Right hindlimb (tissue), 1 donor: Measurements from ENCODE around the gene GSN.
"Not testable (repeated sequence)": the region's sequence is repeated elsewhere in the genome, so short reads cannot be mapped to it uniquely, and the experiment has no call there.

Source experiments
- DNase-seq: peaks from one replicate; pipeline ENCODE4 v3.0.0-alpha.2; 2018

GSN gene

DNA sequence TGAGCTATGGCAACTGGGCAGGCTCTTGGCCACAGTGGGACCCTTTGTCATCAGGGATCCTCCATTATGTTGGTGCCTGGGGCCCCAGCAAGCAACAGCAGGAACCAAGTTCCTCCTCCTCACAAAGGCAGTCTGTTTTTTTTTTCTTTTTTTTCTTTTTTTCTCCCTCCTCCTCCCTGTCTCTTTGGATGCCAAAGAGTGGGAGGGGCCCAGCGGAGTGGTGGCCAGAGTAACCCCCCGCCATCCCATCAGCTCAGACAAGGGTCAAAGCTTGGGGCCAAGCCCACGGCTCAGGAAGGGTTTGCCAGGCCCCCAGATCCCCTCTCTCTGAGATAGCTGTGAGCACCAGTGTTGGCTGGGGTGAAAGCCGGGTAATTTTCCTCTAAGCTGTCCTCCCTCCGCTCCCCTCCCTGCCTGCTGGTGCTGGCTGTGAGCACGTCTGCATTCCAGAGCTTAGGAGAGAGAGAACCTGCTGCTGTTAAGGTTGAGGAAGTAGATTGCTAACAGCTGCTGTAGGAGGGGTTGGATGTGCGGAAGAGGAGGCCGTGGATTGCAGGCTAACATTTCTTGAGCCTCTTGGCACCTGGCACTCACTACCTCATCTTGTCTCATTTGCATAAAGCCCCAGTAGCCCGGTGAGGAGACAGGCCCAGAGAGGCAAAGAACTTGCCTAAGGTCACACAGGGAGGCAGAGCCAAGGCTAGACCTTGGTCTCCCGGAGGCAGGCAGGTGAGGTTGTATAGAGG, 21.2 kb downstream of the GSN start:
- peak; percentile 80 for DNase-seq

DNA sequence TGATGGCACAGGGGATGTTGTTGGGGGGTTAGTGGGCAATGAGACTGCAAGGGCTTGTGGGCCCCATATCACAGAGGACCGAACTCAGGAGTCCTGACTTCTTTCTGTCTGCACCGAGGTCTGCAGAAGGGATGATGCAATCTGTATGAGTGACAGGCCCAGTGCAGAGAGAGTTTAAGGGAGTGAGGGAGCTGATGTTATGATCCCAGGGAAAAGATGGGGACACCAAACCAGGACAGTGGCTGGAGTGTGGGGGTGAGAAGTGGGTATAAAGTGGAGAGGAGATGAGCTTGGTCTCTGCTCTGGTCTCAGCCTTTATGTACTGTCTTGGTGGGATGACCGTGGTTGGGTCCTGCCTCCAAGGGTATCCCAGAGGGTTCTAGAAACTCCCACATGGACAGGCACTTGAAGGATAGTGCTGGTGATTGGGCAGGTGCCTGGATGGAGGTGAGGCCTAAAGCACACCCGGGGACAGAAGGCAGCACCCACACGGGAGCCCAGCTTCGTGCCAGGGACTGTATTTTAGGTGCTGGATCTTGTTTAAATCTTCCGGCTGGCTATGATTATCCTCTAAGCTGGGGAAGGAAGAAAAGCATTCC, 21.9 kb downstream of the GSN start:
- no peak for DNase-seq

DNA sequence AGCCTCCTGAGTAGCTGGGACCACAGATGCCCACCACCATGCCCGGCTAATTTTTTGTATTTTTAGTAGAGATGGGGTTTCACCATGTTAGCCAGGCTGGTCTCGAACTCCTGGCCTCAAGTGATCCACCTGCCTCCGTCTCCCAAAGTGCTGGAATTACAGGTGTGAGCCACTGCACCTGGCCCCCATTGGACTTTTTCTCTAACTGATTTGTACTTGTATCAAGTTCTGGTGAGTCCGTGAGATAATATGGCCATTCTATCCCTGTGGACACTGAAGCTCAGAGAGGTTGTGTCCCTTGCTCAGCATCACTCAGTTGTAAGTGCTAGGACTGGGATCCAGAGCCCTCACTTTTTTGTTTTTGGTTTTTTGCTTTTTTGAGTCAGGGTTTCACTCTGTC, 23.6 kb downstream of the GSN start:
- not testable (repeated sequence) for DNase-seq

- peak; percentile 9 for DNase-seq
These were observed 24.1 kb downstream of the GSN start for GRCh38 chr9:121292051-121292450.

DNA sequence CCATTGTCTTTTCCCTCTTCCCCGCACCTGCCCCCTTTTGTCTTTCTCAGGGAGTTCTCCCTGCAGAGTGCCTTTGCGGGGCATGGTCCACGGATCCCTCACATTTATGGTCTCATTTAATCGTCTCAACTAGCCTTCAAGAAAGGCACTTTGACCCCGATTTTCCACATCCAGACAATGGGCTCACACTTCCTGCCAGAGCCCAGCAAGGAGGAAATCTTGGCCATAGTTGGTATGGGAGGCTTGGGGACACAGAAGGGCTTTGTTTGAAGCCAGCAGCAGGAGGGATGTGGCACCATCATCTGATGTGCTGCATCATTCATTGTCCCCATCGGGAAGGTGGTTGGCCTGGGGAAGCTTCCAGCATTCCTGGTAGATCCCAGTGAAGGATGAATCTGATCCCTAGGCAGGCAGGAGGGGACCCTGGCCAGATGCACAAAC, 24.9 kb downstream of the GSN start:
- peak; percentile 12 for DNase-seq

GRCh38 chr9:121294151-121294743, 26.3 kb downstream of the GSN start:
- DNase-seq: peak; percentile 34

DNA sequence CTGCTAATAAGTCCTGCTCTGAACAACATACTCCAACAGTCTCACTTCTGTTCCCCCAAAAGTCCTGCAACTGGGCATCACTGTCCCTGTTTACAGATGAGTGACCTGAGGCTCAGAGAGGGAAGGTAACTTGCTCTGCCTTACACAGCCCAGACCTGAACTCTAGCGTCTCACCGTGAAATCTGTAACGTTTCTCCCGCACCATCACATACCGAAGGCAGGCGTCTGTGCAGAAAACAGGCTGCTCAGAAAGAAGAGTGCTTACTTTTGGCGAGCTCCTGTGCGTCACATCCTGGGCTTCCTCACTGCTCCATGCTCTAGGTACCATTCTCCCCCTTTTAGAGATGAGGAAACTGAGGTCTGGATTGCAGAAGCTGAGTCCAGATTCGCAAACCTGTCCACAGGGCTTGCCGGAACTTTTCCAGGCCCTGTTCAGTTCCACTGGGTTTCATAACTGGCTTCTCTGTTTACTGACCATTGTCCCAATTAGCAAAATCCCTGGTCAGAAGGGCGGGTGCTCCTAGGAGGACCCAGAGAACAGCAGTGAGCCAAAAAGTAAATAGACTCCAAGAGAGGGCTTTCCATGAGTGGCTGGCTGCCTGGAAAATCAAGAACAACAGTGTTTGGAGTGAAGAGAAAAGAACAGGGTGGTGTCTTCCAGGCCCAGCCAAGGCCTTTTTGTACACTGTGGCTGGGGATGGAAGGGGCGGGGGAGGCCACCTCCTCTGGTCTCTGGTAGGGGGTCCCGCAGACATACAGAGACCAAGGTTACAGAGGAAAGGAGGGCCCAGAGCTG, 27.1 kb downstream of the GSN start:
- DNase-seq: peak; percentile 82

DNA sequence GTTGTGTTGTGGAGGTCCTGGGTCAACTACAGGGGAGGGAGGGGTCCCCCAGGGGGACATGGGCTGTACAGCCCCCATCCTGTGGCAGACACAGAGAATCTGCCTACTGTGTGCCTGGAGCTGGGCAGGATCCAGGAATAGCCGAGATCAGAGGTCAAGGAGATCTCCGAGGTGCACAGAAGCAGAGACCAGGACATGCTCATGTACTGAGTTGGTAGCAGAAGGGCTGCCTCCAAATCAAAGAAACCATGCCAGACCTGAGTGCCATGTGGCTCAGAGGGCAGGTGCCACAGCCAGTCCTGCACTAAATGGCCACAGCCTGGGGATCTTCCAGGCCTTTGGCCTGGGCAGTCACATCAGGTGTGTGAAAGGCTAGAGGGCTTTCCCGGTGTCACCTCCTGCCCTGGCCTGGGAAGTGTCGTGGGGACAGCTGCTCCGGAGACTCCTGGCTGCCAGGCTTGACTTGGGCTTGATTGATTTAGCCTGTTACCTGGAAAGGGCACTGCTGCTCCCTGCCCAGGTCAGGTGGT, 27.8 kb downstream of the GSN start:
- DNase-seq: peak; percentile 15

- peak; percentile 20 for DNase-seq
These were observed 28.5 kb downstream of the GSN start for GRCh38 chr9:121296213-121297127.

- DNase-seq: no peak
These were observed 29.4 kb downstream of the GSN start for GRCh38 chr9:121297389-121297788.

- peak; percentile 9 for DNase-seq
These were observed 30.1 kb downstream of the GSN start for GRCh38 chr9:121298016-121298538.

GRCh38 chr9:121298689-121299466, 30.9 kb downstream of the GSN start:
- peak; percentile 86 for DNase-seq

DNA sequence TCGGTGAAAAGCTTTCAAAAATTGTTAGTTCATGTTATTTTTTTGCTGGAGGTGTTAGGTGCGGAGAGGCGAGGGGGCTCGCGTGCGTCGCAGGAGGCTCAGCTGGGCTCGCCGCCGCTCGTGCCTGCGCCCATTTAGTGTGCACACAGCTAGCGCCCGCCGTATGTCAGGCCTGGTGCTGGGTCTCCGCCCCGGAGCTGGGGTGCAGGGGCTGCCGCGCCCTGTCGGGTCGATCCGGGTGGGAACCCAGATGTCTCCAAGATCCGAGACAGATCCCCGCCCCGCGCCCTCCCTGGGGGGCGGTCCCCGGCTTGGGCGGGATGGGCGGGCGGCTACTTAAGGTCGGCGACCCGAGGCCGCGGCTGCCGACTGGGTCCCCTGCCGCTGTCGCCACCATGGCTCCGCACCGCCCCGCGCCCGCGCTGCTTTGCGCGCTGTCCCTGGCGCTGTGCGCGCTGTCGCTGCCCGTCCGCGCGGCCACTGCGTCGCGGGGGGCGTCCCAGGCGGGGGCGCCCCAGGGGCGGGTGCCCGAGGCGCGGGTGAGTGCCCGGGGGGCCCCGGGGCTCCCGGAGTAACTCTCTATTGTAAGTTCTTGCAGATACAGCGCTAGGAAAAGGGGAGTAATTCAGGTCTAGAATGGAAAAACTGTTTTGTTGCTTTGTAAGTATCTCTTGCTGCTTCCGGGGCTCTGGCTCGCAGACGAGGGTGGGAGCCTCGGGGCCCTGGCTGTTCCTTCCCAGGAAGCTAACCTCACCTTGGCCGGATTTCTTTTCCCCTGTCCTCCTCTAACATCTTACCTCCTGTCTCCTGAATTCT, 31.7 kb downstream of the GSN start:
- peak; percentile 76 for DNase-seq

GRCh38 chr9:121300283-121301119, 32.5 kb downstream of the GSN start:
- DNase-seq: peak; percentile 6

DNA sequence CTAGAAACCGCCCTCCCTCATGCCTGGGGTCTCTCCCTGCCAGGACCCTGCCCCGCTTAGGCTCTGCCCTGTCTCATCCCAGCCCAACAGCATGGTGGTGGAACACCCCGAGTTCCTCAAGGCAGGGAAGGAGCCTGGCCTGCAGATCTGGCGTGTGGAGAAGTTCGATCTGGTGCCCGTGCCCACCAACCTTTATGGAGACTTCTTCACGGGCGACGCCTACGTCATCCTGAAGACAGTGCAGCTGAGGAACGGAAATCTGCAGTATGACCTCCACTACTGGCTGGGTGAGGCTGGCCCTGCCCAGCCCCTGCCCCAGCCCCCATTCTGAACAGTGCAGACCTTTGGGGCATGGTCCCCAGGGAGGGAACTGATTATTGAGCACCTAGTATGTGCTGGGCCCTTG, 33.9 kb downstream of the GSN start:
- DNase-seq: peak; percentile 18

DNA sequence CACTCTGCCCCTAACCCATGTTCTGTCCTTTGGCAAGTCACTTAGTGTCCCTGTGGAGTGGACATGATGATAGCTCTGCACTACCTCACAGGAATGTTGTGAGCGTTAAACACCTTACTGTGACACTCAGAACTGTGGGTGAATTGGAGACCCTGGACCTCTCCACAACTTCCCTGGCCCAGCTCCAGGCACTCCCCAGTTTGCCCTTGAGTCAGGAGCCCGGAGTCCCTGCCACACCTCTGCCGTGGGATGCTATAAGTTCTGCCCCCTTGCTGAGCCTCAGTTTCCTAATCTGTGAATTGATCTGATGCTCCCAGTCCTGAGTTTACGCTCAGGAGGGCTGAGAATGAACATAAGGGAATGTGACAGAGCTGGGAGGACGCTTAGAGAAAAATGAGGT, 34.4 kb downstream of the GSN start:
- peak; percentile 9 for DNase-seq

DNA sequence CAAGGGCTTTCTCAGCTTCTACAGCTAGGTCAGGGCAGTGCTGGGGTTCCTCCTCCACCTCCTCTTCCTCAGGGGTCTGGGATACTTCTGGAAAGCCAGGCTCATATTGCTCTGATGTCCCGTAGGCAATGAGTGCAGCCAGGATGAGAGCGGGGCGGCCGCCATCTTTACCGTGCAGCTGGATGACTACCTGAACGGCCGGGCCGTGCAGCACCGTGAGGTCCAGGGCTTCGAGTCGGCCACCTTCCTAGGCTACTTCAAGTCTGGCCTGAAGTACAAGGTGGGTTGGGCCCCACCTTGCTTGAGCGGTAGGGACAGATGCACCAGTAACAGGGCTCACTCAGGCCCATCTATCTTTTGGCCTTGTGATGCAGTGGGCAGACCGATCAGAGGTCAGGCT, 34.8 kb downstream of the GSN start:
- peak; percentile 9 for DNase-seq

DNA sequence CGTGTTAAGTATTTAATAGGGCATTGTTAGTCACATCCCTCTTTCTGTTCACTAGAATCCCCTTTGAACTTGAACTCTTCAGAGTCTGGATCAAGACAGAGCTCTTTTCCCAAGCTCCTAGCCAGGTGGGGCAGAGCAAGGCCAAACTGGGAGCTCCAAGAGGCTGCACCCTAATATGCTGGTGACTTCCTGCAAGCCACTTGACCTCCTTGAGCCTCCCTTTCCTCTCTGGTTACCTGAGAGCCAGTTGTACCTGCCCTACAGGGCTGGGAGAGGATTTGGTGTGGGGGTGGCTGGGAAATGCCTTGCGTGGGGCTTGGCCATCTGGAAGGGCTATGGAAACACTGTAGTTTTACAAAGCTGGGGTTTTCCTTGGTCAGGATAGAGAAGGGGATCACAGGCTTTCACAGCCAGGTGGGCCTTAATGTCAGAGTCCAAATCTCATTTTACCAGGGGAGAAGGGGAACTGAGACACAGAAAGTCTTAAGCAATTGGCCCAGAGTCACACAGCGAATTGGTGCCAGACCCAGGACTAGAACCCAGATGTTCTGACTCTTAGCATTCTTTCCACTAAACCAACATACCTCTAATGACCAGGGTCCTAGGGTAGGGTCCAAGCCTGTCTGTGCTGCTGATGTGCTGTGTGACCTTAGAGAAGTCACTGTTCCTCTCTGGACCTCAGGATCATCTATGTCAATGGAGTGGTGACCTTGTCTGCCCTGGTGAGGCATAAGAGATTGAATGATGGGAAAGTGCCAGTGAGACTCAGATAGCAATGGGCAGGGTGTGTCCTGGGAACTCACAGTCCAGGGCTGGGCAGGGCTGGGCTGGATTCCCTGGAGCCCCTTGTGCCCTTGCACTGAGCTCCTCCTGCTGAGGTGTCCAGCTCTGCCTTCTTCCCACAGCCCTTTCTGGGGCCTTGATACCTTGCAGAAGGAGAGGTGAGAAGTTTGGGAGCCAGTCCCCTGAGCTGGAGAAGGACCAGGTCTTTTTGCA, 35.8 kb downstream of the GSN start:
- peak; percentile 8 for DNase-seq
